GM21447 (cell line): ENCODE data around the gene APEX2.
"Not testable (repeated sequence)": the region's sequence is repeated elsewhere in the genome, so short reads cannot be mapped to it uniquely, and the experiment has no call there.

ENCODE experiments used
- ATAC-seq: cut with Tn5 transposase; IDR thresholded peaks from one replicate; pipeline ENCODE4 v1.9.1; 2021; ENCODE audit not compliant: unreplicated experiment

The APEX2 gene

GRCh38 chrX:55008571-55009358, 8.6 kb downstream of the APEX2 start:
- ATAC-seq = no peak

- no peak for ATAC-seq
Observed at GRCh38 chrX:55011294-55011693, 11.1 kb downstream of the APEX2 start.

GRCh38 chrX:55014897-55015299, 14.7 kb downstream of the APEX2 start:
- no peak for ATAC-seq

- ATAC-seq = no peak
Observed at GRCh38 chrX:55026143-55026542, 26.0 kb downstream of the APEX2 start.

- no peak for ATAC-seq
Observed at GRCh38 chrX:55026840-55027239, 26.7 kb downstream of the APEX2 start.

- no peak for ATAC-seq
Observed at GRCh38 chrX:55028040-55028439, 27.9 kb downstream of the APEX2 start.

GRCh38 chrX:55028611-55029010, 28.4 kb downstream of the APEX2 start:
- ATAC-seq = no peak

- ATAC-seq = no peak
Observed at GRCh38 chrX:55029291-55029690, 29.1 kb downstream of the APEX2 start.

GRCh38 chrX:55030271-55031205, 30.4 kb downstream of the APEX2 start, which contains the start of gene ALAS2:
Gene ALAS2 (minus strand): TSS chrX:55030977. CDS start chrX:55026000, 4,977 bp downstream.
- ATAC-seq = no peak

- ATAC-seq = no peak
Observed at GRCh38 chrX:55033429-55033828, 33.3 kb downstream of the APEX2 start.

- no peak for ATAC-seq
Observed at GRCh38 chrX:55039471-55039870, 39.3 kb downstream of the APEX2 start.

GRCh38 chrX:55041514-55041913, 41.4 kb downstream of the APEX2 start:
- ATAC-seq = no peak

- ATAC-seq = not testable (repeated sequence)
Observed at GRCh38 chrX:55050599-55050998, 50.4 kb downstream of the APEX2 start.

- ATAC-seq = no peak
Observed at GRCh38 chrX:55056820-55057674, 56.9 kb downstream of the APEX2 start.

GRCh38 chrX:55057675-55058249, 57.6 kb downstream of the APEX2 start:
- no peak for ATAC-seq
